Panc1 (cell line): ENCODE results near the gene DRD4.

Experiments used
- POLR2AphosphoS5 ChIP-seq: IDR thresholded peaks from 2 replicates; pipeline ENCODE4 v1.6.1; 2012; ENCODE audit warnings: mild to moderate bottlenecking, low read depth, low read length, moderate library complexity
- TCF7L2 ChIP-seq: IDR thresholded peaks from 2 replicates; pipeline ENCODE4 v1.6.1; 2011; ENCODE audit warnings: mild to moderate bottlenecking, low read depth, low read length, inconsistent platforms
- TF ChIP-seq, protein P1 (sequence below): fragments of 450-650 bp; IDR thresholded peaks from 2 replicates; pipeline ENCODE4 v1.5.1; 2017; ENCODE audit warnings: mild to moderate bottlenecking

DNA sequence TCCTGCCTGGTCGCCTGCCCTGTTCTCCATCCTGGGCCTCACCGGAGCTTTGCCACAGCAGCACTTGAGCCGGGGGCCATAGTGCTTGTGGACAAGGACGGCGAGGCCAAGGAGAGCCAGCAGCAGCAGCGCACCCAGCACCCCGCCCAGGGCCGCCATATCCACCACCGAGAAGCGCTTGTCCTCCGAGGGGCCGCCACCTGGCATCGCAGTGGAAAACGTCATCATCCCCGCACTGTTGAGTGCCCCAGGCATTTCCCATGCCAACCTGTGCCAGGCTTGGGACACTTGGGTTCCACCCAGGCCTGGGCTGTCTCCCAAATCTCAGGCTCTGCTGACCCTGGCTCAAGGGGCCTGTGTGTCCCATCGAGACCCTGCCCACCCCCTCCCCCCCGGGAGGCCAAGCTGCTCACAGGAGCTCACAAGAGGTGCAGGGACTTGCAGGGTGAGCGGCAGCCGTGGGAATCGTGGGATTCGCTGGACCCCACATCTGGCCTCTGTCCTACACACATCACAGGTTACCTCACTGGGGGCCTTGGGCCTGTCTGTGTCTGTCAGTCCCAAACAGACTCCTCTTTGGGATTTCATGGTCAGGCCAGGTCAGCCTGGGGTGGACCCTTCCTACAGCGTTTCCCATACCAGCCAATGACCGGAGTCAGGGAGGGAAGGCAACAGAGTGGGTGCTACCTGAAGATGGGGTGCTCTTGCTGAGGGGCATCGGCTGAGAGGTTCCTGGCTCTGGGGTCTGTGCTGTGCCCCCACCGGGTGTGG, 19.0 kb upstream of the DRD4 start:
- TF ChIP-seq POLR2AphosphoS5: no peak
- TF ChIP-seq, protein P1, sequence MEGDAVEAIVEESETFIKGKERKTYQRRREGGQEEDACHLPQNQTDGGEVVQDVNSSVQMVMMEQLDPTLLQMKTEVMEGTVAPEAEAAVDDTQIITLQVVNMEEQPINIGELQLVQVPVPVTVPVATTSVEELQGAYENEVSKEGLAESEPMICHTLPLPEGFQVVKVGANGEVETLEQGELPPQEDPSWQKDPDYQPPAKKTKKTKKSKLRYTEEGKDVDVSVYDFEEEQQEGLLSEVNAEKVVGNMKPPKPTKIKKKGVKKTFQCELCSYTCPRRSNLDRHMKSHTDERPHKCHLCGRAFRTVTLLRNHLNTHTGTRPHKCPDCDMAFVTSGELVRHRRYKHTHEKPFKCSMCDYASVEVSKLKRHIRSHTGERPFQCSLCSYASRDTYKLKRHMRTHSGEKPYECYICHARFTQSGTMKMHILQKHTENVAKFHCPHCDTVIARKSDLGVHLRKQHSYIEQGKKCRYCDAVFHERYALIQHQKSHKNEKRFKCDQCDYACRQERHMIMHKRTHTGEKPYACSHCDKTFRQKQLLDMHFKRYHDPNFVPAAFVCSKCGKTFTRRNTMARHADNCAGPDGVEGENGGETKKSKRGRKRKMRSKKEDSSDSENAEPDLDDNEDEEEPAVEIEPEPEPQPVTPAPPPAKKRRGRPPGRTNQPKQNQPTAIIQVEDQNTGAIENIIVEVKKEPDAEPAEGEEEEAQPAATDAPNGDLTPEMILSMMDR: no peak
- TF ChIP-seq TCF7L2: no peak
